ENCODE data around the gene APCDD1L.

APCDD1L gene

GRCh38 chr20:58523971-58524315 is 8.7 kb upstream of the APCDD1L start:
- H3K27ac ChIP-seq (replicated peaks; ENCODE audit: low read length), result peak overlapping the region; percentile 2
- H3K9ac ChIP-seq (ENCODE audit: low read depth, low read length, poor library complexity), result no peak overlapping the region
- no peak overlapping the region for H3K4me3 ChIP-seq (ENCODE audit: low read length in 2 of 2)

GRCh38 chr20:58523072-58523970 is 8.1 kb upstream of the APCDD1L start:
- no peak overlapping the region for H3K14ac ChIP-seq (ENCODE audit: low read length)
- H3K4me1 ChIP-seq (ENCODE audit: control insufficient read depth in 2 of 2, insufficient read depth in 1 of 2, low read depth in 1 of 2, low read length in 2 of 2), result peaks cover 0 to 14% of the 10 kb centered on the region in 2 donors
- H3K27me3 ChIP-seq (ENCODE audit: control insufficient read depth in 3 of 3, insufficient read depth in 3 of 3, low read depth in 1 of 3, low read length in 3 of 3), result peaks cover 0 to 20% (median 0%) of the 10 kb centered on the region in 3 experiments
- H4K8ac ChIP-seq (ENCODE audit: low read depth, low read length), result no peak overlapping the region
- no peak overlapping the region for H4K91ac ChIP-seq (ENCODE audit: low read depth, low read length, poor library complexity)
- no CpG with 5 or more reads among the region's 19 CpGs for WGBS, 2 donors (ENCODE audit: extremely low coverage in 2 of 2, insufficient read length in 2 of 2, insufficient replicate concordance in 1 of 2)
- H3K27ac ChIP-seq (replicated peaks; ENCODE audit: low read length), result peak overlapping the region; percentile 2
- no peak overlapping the region for H2BK12ac ChIP-seq (ENCODE audit: low read length)
- peak; percentile 12 for DNase-seq (ENCODE audit: low spot score)
- no peaks in the 10 kb centered on the region for H3K79me1 ChIP-seq (ENCODE audit: low read depth, low read length)
- no peak overlapping the region for H2BK5ac ChIP-seq (ENCODE audit: low read length)
- H3K18ac ChIP-seq (ENCODE audit: low read length), result no peak overlapping the region
- no peaks in the 10 kb centered on the region for H3K36me3 ChIP-seq (replicated peaks in 1 of 2; ENCODE audit: control insufficient read depth in 2 of 2, insufficient read depth in 2 of 2, low read length in 2 of 2)
- H3K9ac ChIP-seq (ENCODE audit: low read depth, low read length, poor library complexity), result no peak overlapping the region
- H3K23ac ChIP-seq (ENCODE audit: low read depth, low read length, poor library complexity), result no peak overlapping the region
- no peak overlapping the region for H3K4ac ChIP-seq (ENCODE audit: low read length)
- peak overlapping the region; percentile 47 for H2AFZ ChIP-seq (ENCODE audit: low read length)
- H2AK5ac ChIP-seq (ENCODE audit: low read depth, low read length), result no peak overlapping the region
- no peak overlapping the region for H2BK15ac ChIP-seq (ENCODE audit: low read length)
- no peak overlapping the region for H2BK120ac ChIP-seq (ENCODE audit: low read depth, low read length)
- peaks cover 9 to 12% of the 10 kb centered on the region in 2 donors for H3K9me3 ChIP-seq (replicated peaks in 1 of 2; ENCODE audit: control insufficient read depth in 2 of 2, insufficient read depth in 1 of 2, low read depth in 1 of 2, low read length in 2 of 2)
- no peak overlapping the region for H3K4me2 ChIP-seq (ENCODE audit: insufficient read depth, low read length, poor library complexity, severe bottlenecking)
- H3K4me3 ChIP-seq (ENCODE audit: low read length in 2 of 2), result no peak overlapping the region

More at GRCh38 chr20:58523971-58524315, 8.7 kb upstream of the APCDD1L start:
- Histone ChIP-seq H2AFZ (ENCODE audit: low read length) (peak overlapping the region; percentile 47), H2BK15ac (ENCODE audit: low read length) (no peak overlapping the region), H3K79me1 (ENCODE audit: low read depth, low read length) (no peaks in the 10 kb centered on the region), H3K9me3 (replicated peaks in 1 of 2; ENCODE audit: control insufficient read depth in 2 of 2, insufficient read depth in 1 of 2, low read depth in 1 of 2, low read length in 2 of 2) (peaks cover 9 to 12% of the 10 kb centered on the region in 2 donors), H3K36me3 (replicated peaks in 1 of 2; ENCODE audit: control insufficient read depth in 2 of 2, insufficient read depth in 2 of 2, low read length in 2 of 2) (no peaks in the 10 kb centered on the region), H3K18ac (ENCODE audit: low read length) (no peak overlapping the region), H3K14ac (ENCODE audit: low read length) (no peak overlapping the region), H4K91ac (ENCODE audit: low read depth, low read length, poor library complexity) (no peak overlapping the region), H3K4ac (ENCODE audit: low read length) (no peak overlapping the region), H2BK12ac (ENCODE audit: low read length) (no peak overlapping the region), H2BK5ac (ENCODE audit: low read length) (no peak overlapping the region), H3K23ac (ENCODE audit: low read depth, low read length, poor library complexity) (no peak overlapping the region), H3K4me1 (ENCODE audit: control insufficient read depth in 2 of 2, insufficient read depth in 1 of 2, low read depth in 1 of 2, low read length in 2 of 2) (peaks cover 0 to 14% of the 10 kb centered on the region in 2 donors), H2AK5ac (ENCODE audit: low read depth, low read length) (no peak overlapping the region), H3K4me2 (ENCODE audit: insufficient read depth, low read length, poor library complexity, severe bottlenecking) (no peak overlapping the region), H3K27me3 (ENCODE audit: control insufficient read depth in 3 of 3, insufficient read depth in 3 of 3, low read depth in 1 of 3, low read length in 3 of 3) (peaks cover 0 to 14% (median 0%) of the 10 kb centered on the region in 3 experiments), H4K8ac (ENCODE audit: low read depth, low read length) (no peak overlapping the region), H2BK120ac (ENCODE audit: low read depth, low read length) (no peak overlapping the region)
- WGBS, 2 donors (ENCODE audit: extremely low coverage in 2 of 2, insufficient read length in 2 of 2, insufficient replicate concordance in 1 of 2), result no CpG with 5 or more reads among the region's 2 CpGs
- no peak for DNase-seq (ENCODE audit: low spot score)

DNA sequence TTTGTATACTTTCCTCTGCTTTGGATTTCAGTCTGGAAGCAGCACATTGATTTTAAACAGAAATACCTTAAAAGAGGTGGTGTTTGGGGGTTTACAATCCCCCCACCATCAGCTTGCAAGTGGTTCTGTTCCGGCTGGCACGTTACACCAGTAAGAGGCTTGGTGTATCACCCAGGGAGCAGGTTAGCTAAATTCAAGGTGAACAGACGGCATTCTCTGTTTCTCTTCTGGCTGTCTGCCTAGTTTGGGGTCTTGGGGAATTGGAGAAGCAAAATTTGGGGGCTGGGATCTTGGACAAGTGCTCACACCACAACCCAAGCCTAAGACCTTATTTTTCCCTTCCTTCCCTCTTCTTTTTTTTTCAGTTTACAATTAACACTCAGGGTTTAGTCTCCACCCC is 7.5 kb upstream of the APCDD1L start:
- no peak overlapping the region for H3K9ac ChIP-seq (ENCODE audit: low read depth, low read length, poor library complexity)
- H3K79me1 ChIP-seq (ENCODE audit: low read depth, low read length), result no peaks in the 10 kb centered on the region
- no peak overlapping the region for H2BK15ac ChIP-seq (ENCODE audit: low read length)
- peaks cover 0 to 14% of the 10 kb centered on the region in 2 donors for H3K4me1 ChIP-seq (ENCODE audit: control insufficient read depth in 2 of 2, insufficient read depth in 1 of 2, low read depth in 1 of 2, low read length in 2 of 2)
- no peak overlapping the region for H3K4ac ChIP-seq (ENCODE audit: low read length)
- H3K14ac ChIP-seq (ENCODE audit: low read length), result no peak overlapping the region
- H3K9me3 ChIP-seq (replicated peaks in 1 of 2; ENCODE audit: control insufficient read depth in 2 of 2, insufficient read depth in 1 of 2, low read depth in 1 of 2, low read length in 2 of 2), result peaks cover 9 to 12% of the 10 kb centered on the region in 2 donors
- H2BK5ac ChIP-seq (ENCODE audit: low read length), result no peak overlapping the region
- DNase-seq (ENCODE audit: low spot score), result no peak
- H3K36me3 ChIP-seq (replicated peaks in 1 of 2; ENCODE audit: control insufficient read depth in 2 of 2, insufficient read depth in 2 of 2, low read length in 2 of 2), result no peaks in the 10 kb centered on the region
- no CpG with 5 or more reads among the region's 3 CpGs for WGBS, 2 donors (ENCODE audit: extremely low coverage in 2 of 2, insufficient read length in 2 of 2, insufficient replicate concordance in 1 of 2)
- no peak overlapping the region for H2AFZ ChIP-seq (ENCODE audit: low read length)
- H3K18ac ChIP-seq (ENCODE audit: low read length), result peak overlapping the region; percentile 22
- no peak overlapping the region for H2AK5ac ChIP-seq (ENCODE audit: low read depth, low read length)
- no peak overlapping the region for H3K27ac ChIP-seq (replicated peaks; ENCODE audit: low read length)
- no peak overlapping the region for H2BK12ac ChIP-seq (ENCODE audit: low read length)
- no peak overlapping the region for H3K4me2 ChIP-seq (ENCODE audit: insufficient read depth, low read length, poor library complexity, severe bottlenecking)
- H4K8ac ChIP-seq (ENCODE audit: low read depth, low read length), result no peak overlapping the region
- no peak overlapping the region for H3K23ac ChIP-seq (ENCODE audit: low read depth, low read length, poor library complexity)
- H2BK120ac ChIP-seq (ENCODE audit: low read depth, low read length), result no peak overlapping the region
- no peak overlapping the region for H4K91ac ChIP-seq (ENCODE audit: low read depth, low read length, poor library complexity)
- H3K4me3 ChIP-seq (ENCODE audit: low read length in 2 of 2), result no peak overlapping the region
- H3K27me3 ChIP-seq (ENCODE audit: control insufficient read depth in 3 of 3, insufficient read depth in 3 of 3, low read depth in 1 of 3, low read length in 3 of 3), result peaks cover 0 to 25% (median 0%) of the 10 kb centered on the region in 3 experiments

- H3K4me3 ChIP-seq (ENCODE audit: low read length in 2 of 2), result no peak overlapping the region
- no peak overlapping the region for H3K27ac ChIP-seq (replicated peaks; ENCODE audit: low read length)
- H3K9me3 ChIP-seq (replicated peaks in 1 of 2; ENCODE audit: control insufficient read depth in 2 of 2, insufficient read depth in 1 of 2, low read depth in 1 of 2, low read length in 2 of 2), result peaks cover 9 to 12% of the 10 kb centered on the region in 2 donors
- H2AK5ac ChIP-seq (ENCODE audit: low read depth, low read length), result no peak overlapping the region
- DNase-seq (ENCODE audit: low spot score), result no peak
- no peak overlapping the region for H3K14ac ChIP-seq (ENCODE audit: low read length)
- no peak overlapping the region for H3K4me2 ChIP-seq (ENCODE audit: insufficient read depth, low read length, poor library complexity, severe bottlenecking)
- peaks cover 0 to 33% (median 0%) of the 10 kb centered on the region in 3 experiments for H3K27me3 ChIP-seq (ENCODE audit: control insufficient read depth in 3 of 3, insufficient read depth in 3 of 3, low read depth in 1 of 3, low read length in 3 of 3)
- no peaks in the 10 kb centered on the region for H3K36me3 ChIP-seq (replicated peaks in 1 of 2; ENCODE audit: control insufficient read depth in 2 of 2, insufficient read depth in 2 of 2, low read length in 2 of 2)
- H3K79me1 ChIP-seq (ENCODE audit: low read depth, low read length), result no peaks in the 10 kb centered on the region
- H2BK5ac ChIP-seq (ENCODE audit: low read length), result no peak overlapping the region
- peaks cover 0 to 14% of the 10 kb centered on the region in 2 donors for H3K4me1 ChIP-seq (ENCODE audit: control insufficient read depth in 2 of 2, insufficient read depth in 1 of 2, low read depth in 1 of 2, low read length in 2 of 2)
- no peak overlapping the region for H3K9ac ChIP-seq (ENCODE audit: low read depth, low read length, poor library complexity)
- no peak overlapping the region for H4K91ac ChIP-seq (ENCODE audit: low read depth, low read length, poor library complexity)
- no peak overlapping the region for H2AFZ ChIP-seq (ENCODE audit: low read length)
- H3K23ac ChIP-seq (ENCODE audit: low read depth, low read length, poor library complexity), result no peak overlapping the region
- H2BK12ac ChIP-seq (ENCODE audit: low read length), result no peak overlapping the region
- no peak overlapping the region for H2BK120ac ChIP-seq (ENCODE audit: low read depth, low read length)
- no CpG with 5 or more reads among the region's 10 CpGs for WGBS, 2 donors (ENCODE audit: extremely low coverage in 2 of 2, insufficient read length in 2 of 2, insufficient replicate concordance in 1 of 2)
- no peak overlapping the region for H3K18ac ChIP-seq (ENCODE audit: low read length)
- H4K8ac ChIP-seq (ENCODE audit: low read depth, low read length), result no peak overlapping the region
- no peak overlapping the region for H3K4ac ChIP-seq (ENCODE audit: low read length)
- no peak overlapping the region for H2BK15ac ChIP-seq (ENCODE audit: low read length)
These were observed 6.6 kb upstream of the APCDD1L start for GRCh38 chr20:58521763-58522162.
